GM12891 (cell line): ENCODE results near the gene PTPRN2.
"Not testable (repeated sequence)": the region's sequence is repeated elsewhere in the genome, so short reads cannot be mapped to it uniquely, and the experiment has no call there.

ENCODE experiments used
- POLR2A ChIP-seq: IDR thresholded peaks from 2 replicates; pipeline ENCODE4 v1.6.1; 2011; ENCODE audit warnings: low read depth, low read length, control low read depth
- POU2F2 ChIP-seq: IDR thresholded peaks from 2 replicates; pipeline ENCODE4 v1.6.1; 2011; ENCODE audit warnings: low read depth, mild to moderate bottlenecking, control low read depth, low read length, moderate library complexity

GRCh38 chr7:158626289-158626688, 38.7 kb upstream of the PTPRN2 start:
- TF ChIP-seq POU2F2, POLR2A: not testable (repeated sequence)
